SK-N-SH treated with all-trans-retinoic acid at 6 μM for 48 hours (cell line): ENCODE measurements around the gene RYR1.
"Not testable (repeated sequence)": the region's sequence is repeated elsewhere in the genome, so short reads cannot be mapped to it uniquely, and the experiment has no call there.

Experiments used
- ATAC-seq: fragments of 200-7000 bp; cut with Tn5 transposase; 3 replicates; pipeline ENCODE4 v1.9.1; 2020; ENCODE audit warnings: mild to moderate bottlenecking, moderate library complexity
- ARNTL ChIP-seq: fragments of 450-650 bp; formaldehyde crosslinking; IDR thresholded peaks from 2 replicates; pipeline ENCODE4 v1.5.0; 2020; ENCODE audit warnings: low read depth, mild to moderate bottlenecking, moderate library complexity, borderline replicate concordance
- BACH2 ChIP-seq: fragments of 250-450 bp; sonication (Bioruptor Pico); IDR thresholded peaks from 2 replicates; pipeline ENCODE4 v1.9.0; 2021; ENCODE audit warnings: mild to moderate bottlenecking, borderline replicate concordance
- CSDC2 ChIP-seq: fragments of 250-450 bp; sonication (Bioruptor Pico); IDR thresholded peaks from 2 replicates; pipeline ENCODE4 v1.5.0; 2020; ENCODE audit warnings: mild to moderate bottlenecking, moderate library complexity
- ESRRG ChIP-seq: fragments of 250-450 bp; sonication (Bioruptor Pico); IDR thresholded peaks from 2 replicates; pipeline ENCODE4 v1.6.1; 2021; ENCODE audit warnings: mild to moderate bottlenecking
- GLIS3 ChIP-seq: fragments of 250-450 bp; sonication (Bioruptor Pico); IDR thresholded peaks from 2 replicates; pipeline ENCODE4 v1.5.0; 2020; ENCODE audit warnings: mild to moderate bottlenecking, moderate library complexity
- OSR1 ChIP-seq: fragments of 250-450 bp; sonication (Bioruptor Pico); IDR thresholded peaks from 2 replicates; pipeline ENCODE4 v1.8.0; 2022; ENCODE audit warnings: moderate library complexity, mild to moderate bottlenecking, inconsistent platforms
- PPARA ChIP-seq: fragments of 250-450 bp; sonication (Bioruptor Pico); IDR thresholded peaks from 2 replicates; pipeline ENCODE4 v1.5.0; 2020; ENCODE audit warnings: mild to moderate bottlenecking, borderline replicate concordance
- RARB ChIP-seq: fragments of 250-450 bp; sonication (Bioruptor Pico); IDR thresholded peaks from 2 replicates; pipeline ENCODE4 v1.8.0; 2021; ENCODE audit warnings: mild to moderate bottlenecking, moderate library complexity
- TCF4 ChIP-seq: fragments of 250-450 bp; sonication (Bioruptor Pico); IDR thresholded peaks from 2 replicates; pipeline ENCODE4 v1.8.0; 2021; ENCODE audit warnings: mild to moderate bottlenecking, moderate library complexity, borderline replicate concordance
- TOX ChIP-seq: fragments of 250-450 bp; sonication (Bioruptor Pico); IDR thresholded peaks from 2 replicates; pipeline ENCODE4 v1.8.0; 2021; ENCODE audit warnings: mild to moderate bottlenecking, moderate library complexity, borderline replicate concordance
- ZC3H10 ChIP-seq: fragments of 250-450 bp; sonication (Bioruptor Pico); IDR thresholded peaks from 2 replicates; pipeline ENCODE4 v1.5.1; 2021; ENCODE audit warnings: mild to moderate bottlenecking, moderate library complexity
- ZFP3 ChIP-seq: fragments of 250-450 bp; sonication (Bioruptor Pico); IDR thresholded peaks from 2 replicates; pipeline ENCODE4 v1.5.0; 2020; ENCODE audit warnings: mild to moderate bottlenecking, moderate library complexity
- ZFP30 ChIP-seq: fragments of 450-650 bp; formaldehyde crosslinking; IDR thresholded peaks from 2 replicates; pipeline ENCODE4 v1.5.0; 2022; ENCODE audit warnings: mild to moderate bottlenecking, moderate library complexity
- ZNF565 ChIP-seq: fragments of 450-650 bp; formaldehyde crosslinking; conservative IDR thresholded peaks from 2 replicates; pipeline ENCODE4 v1.5.0; 2020; ENCODE audit warnings: low read depth, mild to moderate bottlenecking, moderate library complexity
- ZNF70 ChIP-seq: fragments of 450-650 bp; formaldehyde crosslinking; IDR thresholded peaks from 2 replicates; pipeline ENCODE4 v1.5.0; 2020; ENCODE audit warnings: mild to moderate bottlenecking, moderate library complexity
- ZNF8 ChIP-seq: fragments of 450-650 bp; formaldehyde crosslinking; IDR thresholded peaks from 2 replicates; pipeline ENCODE4 v1.5.0; 2020; ENCODE audit warnings: mild to moderate bottlenecking, moderate library complexity
- TF ChIP-seq, protein P1 (sequence below): fragments of 250-450 bp; sonication (Bioruptor Pico); IDR thresholded peaks from 2 replicates; pipeline ENCODE4 v1.8.0; 2021; ENCODE audit warnings: low read depth, mild to moderate bottlenecking, moderate library complexity, borderline replicate concordance
- TF ChIP-seq, protein P2 (sequence below): fragments of 250-450 bp; sonication (Bioruptor Pico); IDR thresholded peaks from 2 replicates; pipeline ENCODE4 v1.8.0; 2020; ENCODE audit warnings: mild to moderate bottlenecking, moderate library complexity, borderline replicate concordance
- TF ChIP-seq, protein P3 (sequence below): fragments of 250-450 bp; sonication (Bioruptor Pico); IDR thresholded peaks from 2 replicates; pipeline ENCODE4 v1.5.1; 2021; ENCODE audit warnings: mild to moderate bottlenecking, moderate library complexity
- TF ChIP-seq, protein P4 (sequence below): fragments of 250-450 bp; sonication (Bioruptor Pico); IDR thresholded peaks from 2 replicates; pipeline ENCODE4 v1.5.0; 2020; ENCODE audit warnings: mild to moderate bottlenecking, moderate library complexity

Gene RYR1

DNA sequence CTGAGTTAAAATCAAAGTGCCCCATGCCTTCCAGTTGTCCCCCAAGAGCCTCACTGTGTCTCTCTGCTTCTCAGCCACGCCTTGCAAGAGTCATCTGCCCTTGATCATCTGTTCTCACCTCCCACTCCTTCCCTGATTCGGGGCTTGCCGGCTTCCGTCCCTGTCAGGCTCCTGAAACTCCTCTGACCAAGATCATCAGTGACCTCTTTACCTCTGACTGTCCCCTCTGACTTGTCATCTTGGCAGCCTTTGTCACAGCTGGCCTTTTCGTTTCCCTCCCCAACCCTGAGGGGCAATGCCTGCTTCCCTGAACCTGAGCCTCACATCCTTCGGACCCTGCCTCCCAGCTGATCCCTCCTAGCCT, 117.9 kb downstream of the RYR1 start:
- TF ChIP-seq ZNF8 (no peak), OSR1 (CRISPR knock-in tag) (no peak), ZFP30 (CRISPR knock-in tag) (no peak), TCF4 (CRISPR knock-in tag) (no peak), BACH2 (CRISPR knock-in tag) (no peak), CSDC2 (CRISPR knock-in tag) (no peak), PPARA (CRISPR knock-in tag) (no peak), ZNF70 (no peak), ZNF565 (CRISPR knock-in tag) (no peak), ARNTL (CRISPR knock-in tag) (no peak)
- TF ChIP-seq, protein P1, sequence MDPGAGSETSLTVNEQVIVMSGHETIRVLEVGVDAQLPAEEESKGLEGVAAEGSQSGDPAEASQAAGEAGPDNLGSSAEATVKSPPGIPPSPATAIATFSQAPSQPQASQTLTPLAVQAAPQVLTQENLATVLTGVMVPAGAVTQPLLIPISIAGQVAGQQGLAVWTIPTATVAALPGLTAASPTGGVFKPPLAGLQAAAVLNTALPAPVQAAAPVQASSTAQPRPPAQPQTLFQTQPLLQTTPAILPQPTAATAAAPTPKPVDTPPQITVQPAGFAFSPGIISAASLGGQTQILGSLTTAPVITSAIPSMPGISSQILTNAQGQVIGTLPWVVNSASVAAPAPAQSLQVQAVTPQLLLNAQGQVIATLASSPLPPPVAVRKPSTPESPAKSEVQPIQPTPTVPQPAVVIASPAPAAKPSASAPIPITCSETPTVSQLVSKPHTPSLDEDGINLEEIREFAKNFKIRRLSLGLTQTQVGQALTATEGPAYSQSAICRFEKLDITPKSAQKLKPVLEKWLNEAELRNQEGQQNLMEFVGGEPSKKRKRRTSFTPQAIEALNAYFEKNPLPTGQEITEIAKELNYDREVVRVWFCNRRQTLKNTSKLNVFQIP (CRISPR knock-in tag) = no peak
- TF ChIP-seq, protein P2, sequence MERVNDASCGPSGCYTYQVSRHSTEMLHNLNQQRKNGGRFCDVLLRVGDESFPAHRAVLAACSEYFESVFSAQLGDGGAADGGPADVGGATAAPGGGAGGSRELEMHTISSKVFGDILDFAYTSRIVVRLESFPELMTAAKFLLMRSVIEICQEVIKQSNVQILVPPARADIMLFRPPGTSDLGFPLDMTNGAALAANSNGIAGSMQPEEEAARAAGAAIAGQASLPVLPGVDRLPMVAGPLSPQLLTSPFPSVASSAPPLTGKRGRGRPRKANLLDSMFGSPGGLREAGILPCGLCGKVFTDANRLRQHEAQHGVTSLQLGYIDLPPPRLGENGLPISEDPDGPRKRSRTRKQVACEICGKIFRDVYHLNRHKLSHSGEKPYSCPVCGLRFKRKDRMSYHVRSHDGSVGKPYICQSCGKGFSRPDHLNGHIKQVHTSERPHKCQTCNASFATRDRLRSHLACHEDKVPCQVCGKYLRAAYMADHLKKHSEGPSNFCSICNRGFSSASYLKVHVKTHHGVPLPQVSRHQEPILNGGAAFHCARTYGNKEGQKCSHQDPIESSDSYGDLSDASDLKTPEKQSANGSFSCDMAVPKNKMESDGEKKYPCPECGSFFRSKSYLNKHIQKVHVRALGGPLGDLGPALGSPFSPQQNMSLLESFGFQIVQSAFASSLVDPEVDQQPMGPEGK (CRISPR knock-in tag) = no peak
- ATAC-seq = no peak

DNA sequence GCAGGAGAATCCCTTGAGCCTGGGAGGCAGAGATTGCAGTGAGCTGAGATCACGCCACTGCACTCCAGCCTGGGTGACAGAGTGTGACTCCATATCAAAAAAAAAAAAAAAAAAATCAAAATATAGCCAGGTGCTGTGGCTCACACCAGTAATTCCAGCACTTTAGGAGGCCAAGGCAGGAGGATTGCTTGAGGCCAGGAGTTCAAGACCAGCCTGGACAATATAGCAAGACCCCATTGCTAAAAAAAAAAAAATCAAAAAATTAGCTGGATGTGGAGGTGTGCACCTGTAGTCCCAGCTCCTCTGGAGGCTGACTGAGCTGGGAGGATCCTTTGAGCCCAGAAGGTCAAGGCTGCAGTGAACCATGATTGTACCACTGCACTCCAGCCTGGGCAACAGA, 119.7 kb downstream of the RYR1 start:
- ATAC-seq = not testable (repeated sequence)

DNA sequence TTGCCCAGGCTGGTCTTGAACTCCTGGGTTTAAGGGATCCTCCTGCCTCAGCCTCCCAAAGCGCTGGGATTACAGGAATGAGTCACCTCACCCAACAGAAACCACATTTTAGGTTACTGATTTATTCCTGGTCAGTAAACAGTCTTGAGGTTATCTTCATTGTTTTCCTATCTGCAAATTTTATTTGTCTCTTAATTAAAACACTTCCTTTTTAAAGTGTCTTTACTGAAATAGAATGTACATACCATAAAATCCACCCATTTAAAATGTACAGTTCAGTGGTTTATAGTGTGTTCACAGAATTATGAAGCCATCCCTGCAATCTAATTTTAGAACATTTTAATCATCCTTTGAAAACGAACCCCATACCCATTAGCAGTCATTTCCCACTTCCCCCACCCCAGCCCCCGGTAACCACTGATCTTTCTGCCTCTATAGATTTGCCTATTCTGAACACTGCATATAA, 121.2 kb downstream of the RYR1 start:
- ATAC-seq = no peak
- TF ChIP-seq ESRRG (CRISPR knock-in tag) (no peak), TCF4 (CRISPR knock-in tag) (no peak), ZFP30 (CRISPR knock-in tag) (no peak), OSR1 (CRISPR knock-in tag) (no peak), BACH2 (CRISPR knock-in tag) (no peak), ZFP3 (CRISPR knock-in tag) (no peak), GLIS3 (CRISPR knock-in tag) (no peak), ZNF565 (CRISPR knock-in tag) (no peak), TOX (CRISPR knock-in tag) (no peak), RARB (CRISPR knock-in tag) (no peak), CSDC2 (CRISPR knock-in tag) (no peak), ZC3H10 (CRISPR knock-in tag) (no peak)
- TF ChIP-seq, protein P3, sequence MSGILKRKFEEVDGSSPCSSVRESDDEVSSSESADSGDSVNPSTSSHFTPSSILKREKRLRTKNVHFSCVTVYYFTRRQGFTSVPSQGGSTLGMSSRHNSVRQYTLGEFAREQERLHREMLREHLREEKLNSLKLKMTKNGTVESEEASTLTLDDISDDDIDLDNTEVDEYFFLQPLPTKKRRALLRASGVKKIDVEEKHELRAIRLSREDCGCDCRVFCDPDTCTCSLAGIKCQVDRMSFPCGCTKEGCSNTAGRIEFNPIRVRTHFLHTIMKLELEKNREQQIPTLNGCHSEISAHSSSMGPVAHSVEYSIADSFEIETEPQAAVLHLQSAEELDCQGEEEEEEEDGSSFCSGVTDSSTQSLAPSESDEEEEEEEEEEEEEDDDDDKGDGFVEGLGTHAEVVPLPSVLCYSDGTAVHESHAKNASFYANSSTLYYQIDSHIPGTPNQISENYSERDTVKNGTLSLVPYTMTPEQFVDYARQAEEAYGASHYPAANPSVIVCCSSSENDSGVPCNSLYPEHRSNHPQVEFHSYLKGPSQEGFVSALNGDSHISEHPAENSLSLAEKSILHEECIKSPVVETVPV = no peak
- TF ChIP-seq, protein P1 (CRISPR knock-in tag) = no peak

DNA sequence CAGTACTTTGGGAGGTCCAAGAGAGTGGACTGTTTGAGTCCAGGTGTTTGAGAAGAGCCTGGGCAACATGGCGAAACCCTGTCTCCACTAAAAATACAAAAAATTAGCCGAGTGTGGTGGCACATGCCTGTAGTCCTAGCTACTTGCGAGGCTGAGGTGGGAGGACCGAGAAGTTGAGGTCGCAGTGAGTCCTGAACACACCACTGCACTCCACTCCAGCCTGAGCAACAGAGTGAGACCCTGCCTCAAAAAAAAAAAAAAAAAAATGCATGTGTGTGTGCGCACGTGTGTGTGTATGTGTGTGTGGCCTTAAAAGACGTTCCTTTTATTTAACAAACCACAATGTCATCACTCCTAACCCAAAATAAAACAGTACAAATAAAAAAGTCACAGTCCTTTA, 121.7 kb downstream of the RYR1 start:
- no peak for ATAC-seq
- TF ChIP-seq ZC3H10 (CRISPR knock-in tag) (no peak), ZFP30 (CRISPR knock-in tag) (no peak), ZFP3 (CRISPR knock-in tag) (no peak), RARB (CRISPR knock-in tag) (no peak), ZNF70 (no peak), ESRRG (CRISPR knock-in tag) (no peak), CSDC2 (CRISPR knock-in tag) (no peak), OSR1 (CRISPR knock-in tag) (no peak)
- TF ChIP-seq, protein P3 = no peak
- TF ChIP-seq, protein P2 (CRISPR knock-in tag) = no peak
- TF ChIP-seq, protein P1 (CRISPR knock-in tag) = no peak
- TF ChIP-seq, protein P4, sequence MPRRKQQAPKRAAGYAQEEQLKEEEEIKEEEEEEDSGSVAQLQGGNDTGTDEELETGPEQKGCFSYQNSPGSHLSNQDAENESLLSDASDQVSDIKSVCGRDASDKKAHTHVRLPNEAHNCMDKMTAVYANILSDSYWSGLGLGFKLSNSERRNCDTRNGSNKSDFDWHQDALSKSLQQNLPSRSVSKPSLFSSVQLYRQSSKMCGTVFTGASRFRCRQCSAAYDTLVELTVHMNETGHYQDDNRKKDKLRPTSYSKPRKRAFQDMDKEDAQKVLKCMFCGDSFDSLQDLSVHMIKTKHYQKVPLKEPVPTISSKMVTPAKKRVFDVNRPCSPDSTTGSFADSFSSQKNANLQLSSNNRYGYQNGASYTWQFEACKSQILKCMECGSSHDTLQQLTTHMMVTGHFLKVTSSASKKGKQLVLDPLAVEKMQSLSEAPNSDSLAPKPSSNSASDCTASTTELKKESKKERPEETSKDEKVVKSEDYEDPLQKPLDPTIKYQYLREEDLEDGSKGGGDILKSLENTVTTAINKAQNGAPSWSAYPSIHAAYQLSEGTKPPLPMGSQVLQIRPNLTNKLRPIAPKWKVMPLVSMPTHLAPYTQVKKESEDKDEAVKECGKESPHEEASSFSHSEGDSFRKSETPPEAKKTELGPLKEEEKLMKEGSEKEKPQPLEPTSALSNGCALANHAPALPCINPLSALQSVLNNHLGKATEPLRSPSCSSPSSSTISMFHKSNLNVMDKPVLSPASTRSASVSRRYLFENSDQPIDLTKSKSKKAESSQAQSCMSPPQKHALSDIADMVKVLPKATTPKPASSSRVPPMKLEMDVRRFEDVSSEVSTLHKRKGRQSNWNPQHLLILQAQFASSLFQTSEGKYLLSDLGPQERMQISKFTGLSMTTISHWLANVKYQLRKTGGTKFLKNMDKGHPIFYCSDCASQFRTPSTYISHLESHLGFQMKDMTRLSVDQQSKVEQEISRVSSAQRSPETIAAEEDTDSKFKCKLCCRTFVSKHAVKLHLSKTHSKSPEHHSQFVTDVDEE (CRISPR knock-in tag) = no peak
